Measurements from ENCODE around the gene RABGAP1. TPM values are rescaled to one million over a fixed set of nuclear protein-coding genes. Genes with fewer than 3 reads are reported as not detected.

RABGAP1 gene
- total and polyA plus RNA-seq, 4 donors = 3.8 to 25.7 (median 10.5) TPM

DNA sequence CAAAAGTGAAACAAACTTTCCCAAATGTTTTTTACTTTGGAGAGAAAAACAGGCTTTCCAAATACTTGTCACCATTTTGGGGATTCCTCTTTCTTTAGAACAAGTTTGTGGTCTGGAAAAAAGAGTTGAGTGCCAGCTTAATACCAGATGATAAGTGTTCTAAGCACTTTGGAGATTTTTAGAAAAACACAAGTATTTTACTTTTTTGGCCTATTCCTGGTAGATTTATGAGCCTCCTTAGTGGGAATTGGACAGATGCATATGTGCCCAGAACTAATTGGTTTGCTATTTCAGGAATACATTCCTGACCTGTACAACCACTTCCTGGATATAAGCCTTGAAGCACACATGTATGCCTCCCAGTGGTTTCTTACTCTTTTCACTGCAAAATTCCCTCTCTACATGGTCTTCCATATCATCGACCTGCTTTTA, 133.2 kb downstream of the RABGAP1 start:
- TF ChIP-seq FOXA1 (IDR thresholded peaks at IDR 0.05) (no peak), ZBTB33 (IDR thresholded peaks at IDR 0.05) (no peak), HNF4G (IDR thresholded peaks at IDR 0.05) (no peak), FOXA2 (IDR thresholded peaks at IDR 0.05) (no peak)
- no peak overlapping the region for H3K4me3 ChIP-seq (ENCODE audit: low read depth in 1 of 3, low read length in 3 of 3)
- no peak overlapping the region for H3K9ac ChIP-seq (ENCODE audit: low read depth in 1 of 2, low read length in 2 of 2)
- no peak for DNase-seq (ENCODE audit: low spot score)
- H3K27me3 ChIP-seq (ENCODE audit: control insufficient read depth in 4 of 4, insufficient read depth in 4 of 4, low read length in 3 of 4) = no peaks in the 10 kb centered on the region
- WGBS = 94% methylated on average over 1 of the region's 1 CpG
- H3K27ac ChIP-seq (ENCODE audit: low read depth in 1 of 2, low read length in 2 of 2) = no peak overlapping the region
- no peaks in the 10 kb centered on the region for H3K9me3 ChIP-seq (ENCODE audit: control insufficient read depth in 4 of 4, low read length in 3 of 4)
- peaks cover 0 to 2% (median 0%) of the 10 kb centered on the region in 4 donors for H3K4me1 ChIP-seq (ENCODE audit: control insufficient read depth in 4 of 4, insufficient read depth in 4 of 4, low read length in 3 of 4)
- peaks cover 0 to 38% (median 10%) of the 10 kb centered on the region in 4 donors for H3K36me3 ChIP-seq (ENCODE audit: control insufficient read depth in 4 of 4, insufficient read depth in 3 of 4, low read depth in 1 of 4, low read length in 3 of 4)

GRCh38 chr9:123074628-123075027, 133.8 kb downstream of the RABGAP1 start:
- Histone ChIP-seq H3K27ac (ENCODE audit: low read depth in 1 of 2, low read length in 2 of 2) (no peak overlapping the region), H3K9me3 (ENCODE audit: control insufficient read depth in 4 of 4, low read length in 3 of 4) (no peaks in the 10 kb centered on the region), H3K9ac (ENCODE audit: low read depth in 1 of 2, low read length in 2 of 2) (no peak overlapping the region), H3K36me3 (ENCODE audit: control insufficient read depth in 4 of 4, insufficient read depth in 3 of 4, low read depth in 1 of 4, low read length in 3 of 4) (peaks cover 0 to 41% (median 10%) of the 10 kb centered on the region in 4 donors), H3K4me3 (ENCODE audit: low read depth in 1 of 3, low read length in 3 of 3) (no peak overlapping the region), H3K4me1 (ENCODE audit: control insufficient read depth in 4 of 4, insufficient read depth in 4 of 4, low read length in 3 of 4) (peaks cover 0 to 2% (median 0%) of the 10 kb centered on the region in 4 donors), H3K27me3 (ENCODE audit: control insufficient read depth in 4 of 4, insufficient read depth in 4 of 4, low read length in 3 of 4) (no peaks in the 10 kb centered on the region)
- TF ChIP-seq FOXA2 (IDR thresholded peaks at IDR 0.05) (no peak), REST (IDR thresholded peaks at IDR 0.05) (no peak), MAX (IDR thresholded peaks at IDR 0.05) (no peak), HNF4A (conservative IDR thresholded peaks at IDR 0.05) (no peak), SP1 (IDR thresholded peaks at IDR 0.05) (no peak), JUND (IDR thresholded peaks at IDR 0.05) (no peak), EGR1 (IDR thresholded peaks at IDR 0.05; ENCODE audit: low read depth in 2 of 2) (no peak)
- TF ChIP-seq, protein P1, sequence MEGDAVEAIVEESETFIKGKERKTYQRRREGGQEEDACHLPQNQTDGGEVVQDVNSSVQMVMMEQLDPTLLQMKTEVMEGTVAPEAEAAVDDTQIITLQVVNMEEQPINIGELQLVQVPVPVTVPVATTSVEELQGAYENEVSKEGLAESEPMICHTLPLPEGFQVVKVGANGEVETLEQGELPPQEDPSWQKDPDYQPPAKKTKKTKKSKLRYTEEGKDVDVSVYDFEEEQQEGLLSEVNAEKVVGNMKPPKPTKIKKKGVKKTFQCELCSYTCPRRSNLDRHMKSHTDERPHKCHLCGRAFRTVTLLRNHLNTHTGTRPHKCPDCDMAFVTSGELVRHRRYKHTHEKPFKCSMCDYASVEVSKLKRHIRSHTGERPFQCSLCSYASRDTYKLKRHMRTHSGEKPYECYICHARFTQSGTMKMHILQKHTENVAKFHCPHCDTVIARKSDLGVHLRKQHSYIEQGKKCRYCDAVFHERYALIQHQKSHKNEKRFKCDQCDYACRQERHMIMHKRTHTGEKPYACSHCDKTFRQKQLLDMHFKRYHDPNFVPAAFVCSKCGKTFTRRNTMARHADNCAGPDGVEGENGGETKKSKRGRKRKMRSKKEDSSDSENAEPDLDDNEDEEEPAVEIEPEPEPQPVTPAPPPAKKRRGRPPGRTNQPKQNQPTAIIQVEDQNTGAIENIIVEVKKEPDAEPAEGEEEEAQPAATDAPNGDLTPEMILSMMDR (IDR thresholded peaks at IDR 0.05; ENCODE audit: low read depth, low read length, missing input control) = no peak
- 96% methylated on average over 3 of the region's 3 CpGs for WGBS
- no peak for DNase-seq (ENCODE audit: low spot score)
